ENCODE data around the gene PLOD3.

GRCh38 chr7:101156866-101157589, 60.4 kb downstream of the PLOD3 start:
- TF ChIP-seq CTCF (IDR thresholded peaks at IDR 0.05) (no peak), EP300 (IDR thresholded peaks at IDR 0.05) (no peak), POLR2A (IDR thresholded peaks at IDR 0.05) (no peak), POLR2AphosphoS5 (IDR thresholded peaks at IDR 0.05) (no peak)

Data from stomach (tissue), 4 donors.